Measurements from ENCODE around the gene TMTC2.

The TMTC2 gene

DNA sequence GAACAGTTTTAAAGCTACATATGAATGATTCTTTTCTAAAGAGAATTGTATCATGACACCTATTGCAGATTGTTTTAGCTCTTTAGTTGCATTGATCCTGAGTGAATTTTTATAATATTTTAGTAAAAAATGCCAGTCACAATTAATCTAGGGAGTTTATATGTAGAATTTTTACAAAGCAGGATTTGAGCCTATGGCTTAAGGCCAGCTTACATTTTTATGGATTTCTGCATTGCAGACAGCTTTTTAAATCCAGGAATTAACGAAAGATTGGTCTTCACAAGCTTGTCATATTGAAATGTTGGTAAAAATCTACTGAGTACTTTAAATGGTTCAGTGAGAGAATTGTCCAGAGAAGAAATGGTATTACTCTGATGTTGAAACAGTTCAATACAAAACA, 358.0 kb downstream of the TMTC2 start:
- H3K9me3 ChIP-seq (ENCODE audit: insufficient read depth, low read length) = no peaks in the 10 kb centered on the region
- H3K9ac ChIP-seq (ENCODE audit: insufficient read length, low read depth) = no peak overlapping the region
- no peaks in the 10 kb centered on the region for H3K27me3 ChIP-seq (ENCODE audit: insufficient read depth, insufficient read length)
- H3K36me3 ChIP-seq (ENCODE audit: insufficient read depth, insufficient read length, low read length) = no peaks in the 10 kb centered on the region
- no peak for DNase-seq (ENCODE audit: low read depth, low spot score)
- no peak for TF ChIP-seq ZNF274 (IDR thresholded peaks at IDR 0.05; ENCODE audit: low read depth, low read length)
- no peak for TF ChIP-seq YY1 (IDR thresholded peaks at IDR 0.05; ENCODE audit: insufficient read depth, insufficient read length)
- TF ChIP-seq SUZ12 (IDR thresholded peaks at IDR 0.05; ENCODE audit: extremely low read depth, insufficient read depth, insufficient read length) = no peak
- no peak overlapping the region for H3K4me3 ChIP-seq (ENCODE audit: insufficient read length, low read depth)
- H3K4me1 ChIP-seq (ENCODE audit: insufficient read depth, insufficient read length) = no peaks in the 10 kb centered on the region

DNA sequence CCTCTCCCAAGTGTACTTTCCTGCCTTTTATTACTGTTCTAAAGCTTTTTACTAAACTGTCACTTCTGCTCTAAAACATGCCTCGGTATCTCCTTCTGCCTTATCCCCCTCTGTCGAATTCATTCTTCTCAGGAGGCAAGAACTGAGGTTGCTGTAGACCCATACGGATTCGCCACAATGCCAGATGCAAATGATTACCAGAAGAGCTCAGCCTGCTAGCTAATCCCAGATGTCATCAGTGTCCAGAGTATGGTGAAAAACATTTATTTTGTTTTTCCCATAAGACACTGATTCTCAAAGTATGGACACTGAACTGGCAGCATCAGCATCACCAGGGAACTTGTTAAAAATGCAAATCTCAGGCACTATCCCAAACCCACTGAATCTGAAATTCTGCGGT, 359.3 kb downstream of the TMTC2 start:
- no peaks in the 10 kb centered on the region for H3K4me1 ChIP-seq (ENCODE audit: insufficient read depth, insufficient read length)
- no peak for DNase-seq (ENCODE audit: low read depth, low spot score)
- H3K4me3 ChIP-seq (ENCODE audit: insufficient read length, low read depth) = no peak overlapping the region
- H3K36me3 ChIP-seq (ENCODE audit: insufficient read depth, insufficient read length, low read length) = no peaks in the 10 kb centered on the region
- no peak overlapping the region for H3K9ac ChIP-seq (ENCODE audit: insufficient read length, low read depth)
- TF ChIP-seq SUZ12 (IDR thresholded peaks at IDR 0.05; ENCODE audit: extremely low read depth, insufficient read depth, insufficient read length) (no peak), ZNF274 (IDR thresholded peaks at IDR 0.05; ENCODE audit: low read depth, low read length) (no peak), YY1 (IDR thresholded peaks at IDR 0.05; ENCODE audit: insufficient read depth, insufficient read length) (no peak)
- H3K9me3 ChIP-seq (ENCODE audit: insufficient read depth, low read length) = no peaks in the 10 kb centered on the region
- no peaks in the 10 kb centered on the region for H3K27me3 ChIP-seq (ENCODE audit: insufficient read depth, insufficient read length)

DNA sequence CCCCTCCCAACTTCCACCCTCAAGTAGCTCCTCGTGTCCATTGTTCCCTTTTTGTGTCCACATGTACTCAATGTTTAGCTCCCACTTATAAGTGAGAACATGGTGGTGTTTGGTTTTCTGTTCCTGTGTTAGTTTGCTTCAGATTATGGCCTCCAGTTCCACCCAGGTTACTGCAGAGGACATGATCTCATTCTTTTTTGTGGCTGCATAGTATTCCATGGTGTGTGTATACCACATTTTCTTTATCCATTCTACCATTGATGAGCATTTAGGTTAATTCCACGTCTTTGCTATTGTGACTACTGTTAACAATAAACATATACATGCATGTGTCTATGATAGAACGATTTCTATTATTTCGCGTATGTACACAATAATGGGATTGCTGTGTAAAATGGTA, 362.6 kb downstream of the TMTC2 start:
- Histone ChIP-seq H3K9me3 (ENCODE audit: insufficient read depth, low read length) (no peaks in the 10 kb centered on the region), H3K27me3 (ENCODE audit: insufficient read depth, insufficient read length) (no peaks in the 10 kb centered on the region), H3K9ac (ENCODE audit: insufficient read length, low read depth) (no peak overlapping the region), H3K4me1 (ENCODE audit: insufficient read depth, insufficient read length) (no peaks in the 10 kb centered on the region), H3K4me3 (ENCODE audit: insufficient read length, low read depth) (no peak overlapping the region), H3K36me3 (ENCODE audit: insufficient read depth, insufficient read length, low read length) (no peaks in the 10 kb centered on the region)
- DNase-seq (ENCODE audit: low read depth, low spot score) = no peak
- no peak for TF ChIP-seq SUZ12 (IDR thresholded peaks at IDR 0.05; ENCODE audit: extremely low read depth, insufficient read depth, insufficient read length)
- TF ChIP-seq ZNF274 (IDR thresholded peaks at IDR 0.05; ENCODE audit: low read depth, low read length) = no peak
- no peak for TF ChIP-seq YY1 (IDR thresholded peaks at IDR 0.05; ENCODE audit: insufficient read depth, insufficient read length)

DNA sequence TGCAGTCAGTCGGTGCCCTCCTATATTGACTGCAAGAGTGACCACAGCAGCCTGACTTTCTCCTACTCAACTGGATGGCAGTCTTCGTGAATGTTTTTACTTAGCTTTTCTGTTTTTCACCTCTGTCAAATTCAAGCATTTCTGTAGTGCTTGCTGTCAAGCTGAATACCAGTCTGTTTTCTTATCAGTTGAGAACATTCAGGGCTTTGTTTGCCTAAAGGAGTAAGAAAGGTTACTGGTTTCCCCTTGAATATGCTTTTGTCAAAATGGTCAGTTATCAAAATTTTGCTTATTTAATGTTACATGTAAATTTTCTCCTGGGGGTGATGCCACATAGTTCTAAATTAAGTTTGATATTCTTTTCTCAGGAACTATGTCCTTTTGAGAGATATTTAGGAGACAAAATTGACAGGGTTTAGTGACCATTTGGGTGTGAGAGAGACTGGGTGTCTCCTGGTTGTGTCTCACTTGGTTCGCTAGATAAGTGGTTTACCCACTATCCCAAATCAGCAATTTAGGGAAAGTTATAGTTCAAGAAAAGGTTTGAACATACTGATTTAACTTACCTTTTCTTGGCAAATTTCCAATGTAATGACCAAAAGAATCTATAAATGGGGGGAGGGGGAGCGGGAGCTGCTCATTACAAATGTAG, 366.3 kb downstream of the TMTC2 start:
- H3K9ac ChIP-seq (ENCODE audit: insufficient read length, low read depth) = no peak overlapping the region
- no peaks in the 10 kb centered on the region for H3K27me3 ChIP-seq (ENCODE audit: insufficient read depth, insufficient read length)
- H3K36me3 ChIP-seq (ENCODE audit: insufficient read depth, insufficient read length, low read length) = no peaks in the 10 kb centered on the region
- no peaks in the 10 kb centered on the region for H3K9me3 ChIP-seq (ENCODE audit: insufficient read depth, low read length)
- no peak overlapping the region for H3K4me3 ChIP-seq (ENCODE audit: insufficient read length, low read depth)
- no peak for DNase-seq (ENCODE audit: low read depth, low spot score)
- H3K4me1 ChIP-seq (ENCODE audit: insufficient read depth, insufficient read length) = no peaks in the 10 kb centered on the region
- TF ChIP-seq SUZ12 (IDR thresholded peaks at IDR 0.05; ENCODE audit: extremely low read depth, insufficient read depth, insufficient read length) (no peak), YY1 (IDR thresholded peaks at IDR 0.05; ENCODE audit: insufficient read depth, insufficient read length) (no peak), ZNF274 (IDR thresholded peaks at IDR 0.05; ENCODE audit: low read depth, low read length) (no peak)

DNA sequence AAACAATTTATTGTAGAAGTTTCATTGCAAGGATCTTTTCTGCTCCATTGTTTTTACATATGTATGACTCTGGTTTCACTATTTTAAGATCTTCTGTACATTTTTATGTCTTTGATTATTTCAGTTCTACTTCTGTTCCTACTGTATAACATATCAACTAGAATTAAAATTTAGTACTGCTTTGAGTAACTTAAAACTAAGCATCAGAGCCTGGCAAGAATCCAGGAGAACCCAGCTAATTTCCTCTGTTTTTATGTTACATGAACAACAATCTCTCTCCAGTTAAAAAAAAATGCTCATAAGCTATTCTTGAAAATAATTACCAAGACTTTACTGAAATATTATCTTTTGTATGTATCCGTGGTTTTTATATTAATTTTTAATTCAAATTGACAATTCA, 370.7 kb downstream of the TMTC2 start:
- no peak for DNase-seq (ENCODE audit: low read depth, low spot score)

DNA sequence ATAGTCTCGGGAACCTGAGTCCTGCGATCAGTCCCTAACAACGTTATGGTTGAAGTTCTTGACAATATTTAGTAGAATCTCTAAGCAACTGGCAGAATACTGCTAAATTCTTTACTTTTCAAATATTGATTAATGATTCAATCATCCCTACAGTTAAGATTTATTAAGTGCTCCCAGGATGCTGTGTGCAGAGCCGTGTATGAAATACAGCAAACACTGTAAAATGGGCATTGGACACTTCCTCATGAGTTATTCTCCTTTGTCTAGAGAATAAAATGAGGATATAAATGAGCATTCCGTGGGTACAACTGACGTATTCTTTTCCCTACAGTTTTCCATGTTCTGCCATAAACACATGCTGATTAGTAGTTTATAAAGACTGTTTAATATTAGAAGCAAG, 372.4 kb downstream of the TMTC2 start:
- Histone ChIP-seq H3K27me3 (ENCODE audit: insufficient read depth, insufficient read length) (no peaks in the 10 kb centered on the region), H3K4me1 (ENCODE audit: insufficient read depth, insufficient read length) (no peaks in the 10 kb centered on the region), H3K9me3 (ENCODE audit: insufficient read depth, low read length) (no peaks in the 10 kb centered on the region), H3K4me3 (ENCODE audit: insufficient read length, low read depth) (no peak overlapping the region), H3K9ac (ENCODE audit: insufficient read length, low read depth) (no peak overlapping the region), H3K36me3 (ENCODE audit: insufficient read depth, insufficient read length, low read length) (no peaks in the 10 kb centered on the region)
- DNase-seq (ENCODE audit: low read depth, low spot score) = no peak
- TF ChIP-seq SUZ12 (IDR thresholded peaks at IDR 0.05; ENCODE audit: extremely low read depth, insufficient read depth, insufficient read length) (no peak), YY1 (IDR thresholded peaks at IDR 0.05; ENCODE audit: insufficient read depth, insufficient read length) (no peak), ZNF274 (IDR thresholded peaks at IDR 0.05; ENCODE audit: low read depth, low read length) (no peak)

More for the DNA sequence above, 370.7 kb downstream of the TMTC2 start:
- TF ChIP-seq ZNF274 (IDR thresholded peaks at IDR 0.05; ENCODE audit: low read depth, low read length) (no peak), YY1 (IDR thresholded peaks at IDR 0.05; ENCODE audit: insufficient read depth, insufficient read length) (no peak), SUZ12 (IDR thresholded peaks at IDR 0.05; ENCODE audit: extremely low read depth, insufficient read depth, insufficient read length) (no peak)
- Histone ChIP-seq H3K36me3 (ENCODE audit: insufficient read depth, insufficient read length, low read length) (no peaks in the 10 kb centered on the region), H3K9me3 (ENCODE audit: insufficient read depth, low read length) (no peaks in the 10 kb centered on the region), H3K9ac (ENCODE audit: insufficient read length, low read depth) (no peak overlapping the region), H3K27me3 (ENCODE audit: insufficient read depth, insufficient read length) (no peaks in the 10 kb centered on the region), H3K4me1 (ENCODE audit: insufficient read depth, insufficient read length) (no peaks in the 10 kb centered on the region), H3K4me3 (ENCODE audit: insufficient read length, low read depth) (no peak overlapping the region)

DNA sequence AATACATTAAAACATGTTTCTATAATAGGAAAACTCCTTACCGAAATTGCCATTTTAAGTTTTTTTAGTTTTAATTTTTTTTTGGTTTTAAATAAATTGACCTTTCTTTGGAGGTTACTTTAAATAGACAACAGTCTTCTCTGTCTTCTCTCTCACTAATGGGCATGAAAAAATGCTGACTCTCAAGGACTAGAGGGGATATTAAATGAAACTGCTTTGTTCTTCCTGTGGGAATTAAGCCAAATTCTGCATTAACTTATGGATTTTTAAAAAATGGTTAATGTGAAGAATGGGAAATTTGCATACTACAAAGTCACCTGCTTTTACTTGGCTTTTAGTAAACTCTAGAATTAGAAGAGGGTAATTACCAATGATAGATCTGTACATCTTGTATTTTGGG, 378.9 kb downstream of the TMTC2 start:
- H3K27me3 ChIP-seq (ENCODE audit: insufficient read depth, insufficient read length) = no peaks in the 10 kb centered on the region
- TF ChIP-seq SUZ12 (IDR thresholded peaks at IDR 0.05; ENCODE audit: extremely low read depth, insufficient read depth, insufficient read length) (no peak), ZNF274 (IDR thresholded peaks at IDR 0.05; ENCODE audit: low read depth, low read length) (no peak), YY1 (IDR thresholded peaks at IDR 0.05; ENCODE audit: insufficient read depth, insufficient read length) (no peak)
- no peak overlapping the region for H3K4me3 ChIP-seq (ENCODE audit: insufficient read length, low read depth)
- H3K4me1 ChIP-seq (ENCODE audit: insufficient read depth, insufficient read length) = no peaks in the 10 kb centered on the region
- H3K9me3 ChIP-seq (ENCODE audit: insufficient read depth, low read length) = no peaks in the 10 kb centered on the region
- DNase-seq (ENCODE audit: low read depth, low spot score) = no peak
- no peaks in the 10 kb centered on the region for H3K36me3 ChIP-seq (ENCODE audit: insufficient read depth, insufficient read length, low read length)
- H3K9ac ChIP-seq (ENCODE audit: insufficient read length, low read depth) = no peak overlapping the region
